MM.1S (cell line): Measurements from ENCODE around the gene CXCR4.

Experiments
- DNase-seq: peaks from one replicate; pipeline ENCODE4 v3.0.0-alpha.2; 2015
- H2AFZ ChIP-seq: fragments of 300-600 bp; sonication (generic); 2 replicates; pipeline ENCODE4 v1.6.0; 2016; ENCODE audit warnings: antibody characterized with exemption, low read length
- H3F3A ChIP-seq: fragments of 300-600 bp; sonication (generic); 2 replicates; pipeline ENCODE4 v1.6.1; 2016; ENCODE audit warnings: mild to moderate bottlenecking, antibody characterized with exemption, low read length, moderate library complexity, mixed read lengths; ENCODE audit not compliant: insufficient read depth
- H3K27ac ChIP-seq: fragments of 300-600 bp; sonication (generic); 2 replicates; pipeline ENCODE4 v1.5.1; 2016; ENCODE audit warnings: mild to moderate bottlenecking, low read length
- H3K27me3 ChIP-seq: fragments of 300-600 bp; sonication (generic); replicated peaks from 2 replicates; pipeline ENCODE4 v1.6.0; 2016; ENCODE audit warnings: low read length; ENCODE audit not compliant: insufficient read depth
- H3K36me3 ChIP-seq: fragments of 300-600 bp; sonication (generic); replicated peaks from 2 replicates; pipeline ENCODE4 v1.6.1; 2016; ENCODE audit warnings: mild to moderate bottlenecking, low read length, mixed read lengths; ENCODE audit not compliant: insufficient read depth
- H3K4me1 ChIP-seq: fragments of 300-600 bp; sonication (generic); 2 replicates; pipeline ENCODE4 v1.6.1; 2016; ENCODE audit warnings: low read length, mixed read lengths
- H3K4me2 ChIP-seq: fragments of 300-600 bp; sonication (generic); 2 replicates; pipeline ENCODE4 v1.6.0; 2016; ENCODE audit warnings: low read depth, low read length
- H3K4me3 ChIP-seq: fragments of 300-600 bp; sonication (generic); 2 replicates; pipeline ENCODE4 v1.5.1; 2016; ENCODE audit warnings: low read length, mixed read lengths
- H3K79me2 ChIP-seq: fragments of 300-600 bp; sonication (generic); 2 replicates; pipeline ENCODE4 v1.6.1; 2016; ENCODE audit warnings: mixed run types, low read length, mixed read lengths
- H3K9ac ChIP-seq: fragments of 300-600 bp; sonication (generic); 2 replicates; pipeline ENCODE4 v1.6.1; 2016; ENCODE audit warnings: low read length, mixed read lengths
- H3K9me2 ChIP-seq: fragments of 300-600 bp; sonication (generic); replicated peaks from 2 replicates; pipeline ENCODE4 v1.6.1; 2016; ENCODE audit warnings: mild to moderate bottlenecking, low read length, mixed read lengths; ENCODE audit not compliant: insufficient read depth
- H3K9me3 ChIP-seq: fragments of 300-600 bp; sonication (generic); replicated peaks from 2 replicates; pipeline ENCODE4 v1.6.1; 2016; ENCODE audit warnings: mild to moderate bottlenecking, low read length, mixed read lengths; ENCODE audit not compliant: insufficient read depth
- H4K20me1 ChIP-seq: fragments of 300-600 bp; sonication (generic); 2 replicates; pipeline ENCODE4 v1.6.1; 2016; ENCODE audit warnings: mild to moderate bottlenecking, low read length, moderate library complexity, mixed read lengths; ENCODE audit not compliant: insufficient read depth
- EZH2 ChIP-seq: fragments of 300-600 bp; sonication (generic); optimal IDR thresholded peaks from 2 replicates; pipeline ENCODE3; 2017; ENCODE audit warnings: low read depth, mild to moderate bottlenecking, antibody characterized with exemption, low read length, mixed read lengths
- EZH2phosphoT487 ChIP-seq: fragments of 300-600 bp; sonication (generic); IDR thresholded peaks from 2 replicates; pipeline ENCODE4 v1.6.1; 2018; ENCODE audit warnings: antibody characterized with exemption, low read length
- TF ChIP-seq, protein P1 (sequence below): fragments of 300-600 bp; sonication (generic); IDR thresholded peaks from 2 replicates; pipeline ENCODE4 v1.5.1; 2016; ENCODE audit warnings: antibody characterized with exemption, low read length, mixed read lengths

CXCR4 gene

GRCh38 chr2:136130045-136130444 is 12.1 kb upstream of the CXCR4 start:
- no peaks in the 10 kb centered on the region for H3K9me3 ChIP-seq
- no peak overlapping the region for H3K4me2 ChIP-seq
- DNase-seq: no peak
- H3K4me1 ChIP-seq: peaks cover 20% of the 10 kb centered on the region
- no peaks in the 10 kb centered on the region; the same call in 1 of the 2 replicates for H3K27me3 ChIP-seq
- H3K9ac ChIP-seq: no peak overlapping the region
- TF ChIP-seq, protein P1, sequence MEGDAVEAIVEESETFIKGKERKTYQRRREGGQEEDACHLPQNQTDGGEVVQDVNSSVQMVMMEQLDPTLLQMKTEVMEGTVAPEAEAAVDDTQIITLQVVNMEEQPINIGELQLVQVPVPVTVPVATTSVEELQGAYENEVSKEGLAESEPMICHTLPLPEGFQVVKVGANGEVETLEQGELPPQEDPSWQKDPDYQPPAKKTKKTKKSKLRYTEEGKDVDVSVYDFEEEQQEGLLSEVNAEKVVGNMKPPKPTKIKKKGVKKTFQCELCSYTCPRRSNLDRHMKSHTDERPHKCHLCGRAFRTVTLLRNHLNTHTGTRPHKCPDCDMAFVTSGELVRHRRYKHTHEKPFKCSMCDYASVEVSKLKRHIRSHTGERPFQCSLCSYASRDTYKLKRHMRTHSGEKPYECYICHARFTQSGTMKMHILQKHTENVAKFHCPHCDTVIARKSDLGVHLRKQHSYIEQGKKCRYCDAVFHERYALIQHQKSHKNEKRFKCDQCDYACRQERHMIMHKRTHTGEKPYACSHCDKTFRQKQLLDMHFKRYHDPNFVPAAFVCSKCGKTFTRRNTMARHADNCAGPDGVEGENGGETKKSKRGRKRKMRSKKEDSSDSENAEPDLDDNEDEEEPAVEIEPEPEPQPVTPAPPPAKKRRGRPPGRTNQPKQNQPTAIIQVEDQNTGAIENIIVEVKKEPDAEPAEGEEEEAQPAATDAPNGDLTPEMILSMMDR: no peak
- no peak for TF ChIP-seq EZH2
- no peak for TF ChIP-seq EZH2phosphoT487
- no peak overlapping the region for H3K4me3 ChIP-seq
- no peaks in the 10 kb centered on the region for H3K9me2 ChIP-seq
- no peak overlapping the region for H2AFZ ChIP-seq
- H3F3A ChIP-seq: no peaks in the 10 kb centered on the region
- H3K36me3 ChIP-seq: no peaks in the 10 kb centered on the region
- H3K79me2 ChIP-seq: no peaks in the 10 kb centered on the region
- no peak overlapping the region for H3K27ac ChIP-seq
- no peaks in the 10 kb centered on the region for H4K20me1 ChIP-seq

GRCh38 chr2:136129601-136130000 is 11.7 kb upstream of the CXCR4 start:
- Histone ChIP-seq H3K4me1 (peaks cover 19% of the 10 kb centered on the region), H2AFZ (no peak overlapping the region), H3K9me3 (no peaks in the 10 kb centered on the region), H3K79me2 (no peaks in the 10 kb centered on the region), H3K4me2 (no peak overlapping the region), H3K9me2 (no peaks in the 10 kb centered on the region), H4K20me1 (no peaks in the 10 kb centered on the region), H3K36me3 (no peaks in the 10 kb centered on the region), H3K27me3 (no peaks in the 10 kb centered on the region; the same call in 1 of the 2 replicates), H3K9ac (no peak overlapping the region), H3F3A (no peaks in the 10 kb centered on the region), H3K27ac (no peak overlapping the region), H3K4me3 (no peak overlapping the region)
- TF ChIP-seq, protein P1: no peak
- TF ChIP-seq EZH2 (no peak), EZH2phosphoT487 (no peak)
- DNase-seq: no peak

DNA sequence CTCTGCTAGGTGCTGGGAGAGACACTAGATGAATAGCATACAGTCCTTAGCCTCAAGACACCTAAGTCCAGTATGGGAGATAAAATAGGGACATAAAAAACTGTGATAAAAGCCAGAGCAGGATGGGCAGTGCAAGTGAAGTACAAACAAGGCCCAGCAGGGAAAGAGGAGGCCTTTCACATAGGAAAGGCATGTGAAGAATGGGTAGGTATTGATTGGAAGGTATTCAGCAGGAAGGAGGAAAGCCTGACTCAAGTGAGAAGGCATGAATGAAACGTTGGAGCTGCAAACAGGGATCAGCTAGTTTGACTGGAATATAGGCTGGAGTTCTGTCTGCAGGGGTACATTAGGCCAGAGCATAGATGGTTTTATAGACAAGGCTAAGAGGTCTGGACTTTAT is 11.0 kb upstream of the CXCR4 start:
- no peaks in the 10 kb centered on the region; the same call in 1 of the 2 replicates for H3K27me3 ChIP-seq
- no peak overlapping the region for H2AFZ ChIP-seq
- no peak overlapping the region for H3K4me3 ChIP-seq
- no peak overlapping the region for H3K9ac ChIP-seq
- no peaks in the 10 kb centered on the region for H4K20me1 ChIP-seq
- TF ChIP-seq EZH2 (no peak), EZH2phosphoT487 (no peak)
- TF ChIP-seq, protein P1: no peak
- H3K27ac ChIP-seq: no peak overlapping the region
- peaks cover 15% of the 10 kb centered on the region for H3K4me1 ChIP-seq
- H3K4me2 ChIP-seq: no peak overlapping the region
- H3K79me2 ChIP-seq: no peaks in the 10 kb centered on the region
- no peaks in the 10 kb centered on the region for H3K9me2 ChIP-seq
- no peaks in the 10 kb centered on the region for H3F3A ChIP-seq
- H3K9me3 ChIP-seq: no peaks in the 10 kb centered on the region
- H3K36me3 ChIP-seq: no peaks in the 10 kb centered on the region
- DNase-seq: no peak
